Activated CD8-positive, alpha-beta memory T cell treated with anti-CD3 and anti-CD28 coated beads for 1 hour (primary cell): Measurements from ENCODE around the gene SRM.
"Not testable (repeated sequence)": the region's sequence is repeated elsewhere in the genome, so short reads cannot be mapped to it uniquely, and the experiment has no call there.

Experiments used
- DNase-seq, 2 donors: peaks; one replicate each; pipeline ENCODE4 v3.0.0-alpha.2; 2020; ENCODE audit warnings: low read depth in 1 of 2; ENCODE audit errors: extremely low read depth in 1 of 2

Gene SRM

DNA sequence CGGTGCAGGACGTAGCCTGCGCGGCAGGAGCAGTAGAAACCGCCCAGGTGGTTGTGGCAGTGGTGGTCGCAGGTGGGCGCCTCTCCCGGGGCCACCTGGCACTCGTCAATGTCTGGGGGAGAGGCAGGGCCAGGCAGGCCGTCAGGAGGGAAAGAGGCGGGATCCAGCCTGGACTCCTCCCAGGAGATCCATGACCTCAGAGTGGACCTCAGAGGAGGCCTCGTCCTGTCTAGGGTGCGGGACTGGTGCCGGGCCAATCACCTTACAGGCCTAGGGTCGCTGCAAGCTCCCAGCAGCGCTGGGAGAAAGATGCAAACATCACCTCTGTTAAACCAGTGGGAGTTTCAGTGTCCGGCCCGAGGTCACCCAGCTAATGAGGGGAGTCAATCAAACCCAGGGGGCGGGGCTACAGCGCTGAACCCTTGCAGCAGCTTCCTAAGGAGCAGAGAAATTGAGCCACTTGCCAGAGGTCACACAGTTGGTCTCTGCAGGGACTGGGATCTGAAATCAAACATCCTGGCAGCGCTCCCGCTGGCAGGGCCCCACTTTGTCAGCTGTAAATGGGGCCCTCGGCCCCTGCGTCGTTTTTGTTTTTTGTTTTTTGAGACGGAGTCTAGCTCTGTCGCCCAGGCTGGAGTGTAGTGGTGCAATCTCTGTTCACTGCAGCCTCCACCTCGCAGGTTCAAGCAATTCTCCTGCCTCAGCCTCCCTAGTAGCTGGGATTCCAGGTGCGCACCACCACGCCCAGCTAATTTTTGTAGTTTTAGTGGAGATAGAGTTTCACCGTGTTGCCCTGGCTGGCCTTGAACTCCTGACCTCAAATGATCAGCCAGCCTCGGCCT is 14.2 kb downstream of the SRM start:
- no peak for DNase-seq

GRCh38 chr1:11044849-11045427 is 14.9 kb downstream of the SRM start:
- DNase-seq: no peak

- DNase-seq: no peak
Observed at GRCh38 chr1:11044086-11044848, 15.6 kb downstream of the SRM start.

DNA sequence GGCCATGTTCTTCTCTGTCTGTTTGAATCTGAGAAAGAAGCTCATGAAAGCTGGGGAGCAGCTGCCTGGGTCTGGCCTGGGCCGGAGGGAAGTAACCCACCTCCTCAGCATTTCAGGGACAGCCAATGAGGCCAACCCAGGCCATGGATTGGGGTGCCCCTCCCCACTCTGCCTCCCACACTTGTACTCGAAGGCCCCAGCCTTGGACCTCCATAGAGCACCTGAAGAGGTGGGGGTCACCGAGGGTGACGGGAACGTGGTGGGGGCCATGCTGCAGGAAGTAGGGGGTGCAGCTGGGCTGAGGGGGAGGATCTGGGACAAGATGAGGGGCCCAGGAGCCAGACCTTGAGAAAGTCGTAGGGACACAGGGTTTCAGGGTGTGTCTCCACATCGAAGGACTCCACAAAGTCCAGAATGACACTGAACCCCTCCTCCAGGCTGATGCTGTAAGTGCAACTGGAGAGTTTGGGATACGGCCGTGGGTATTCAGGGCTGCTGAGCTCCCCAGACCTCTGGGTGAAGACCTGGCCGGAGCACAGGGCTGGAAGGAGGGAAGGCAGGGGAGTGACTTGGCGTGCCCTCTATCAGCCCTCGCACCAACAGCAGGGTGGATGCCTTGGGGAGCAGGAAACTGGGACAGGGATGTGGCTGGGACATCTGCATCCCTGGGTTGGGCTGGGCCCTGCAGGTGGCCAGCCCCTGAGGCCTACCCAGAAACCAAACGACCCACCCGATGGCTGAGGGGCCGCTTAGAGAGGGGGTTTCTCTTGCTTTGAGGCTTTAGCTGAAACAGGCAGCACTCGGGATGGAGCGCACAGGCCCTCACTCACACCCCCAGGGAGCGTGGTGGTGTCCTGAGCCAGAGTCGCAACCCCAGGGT is 16.6 kb downstream of the SRM start:
- no peak for DNase-seq

DNA sequence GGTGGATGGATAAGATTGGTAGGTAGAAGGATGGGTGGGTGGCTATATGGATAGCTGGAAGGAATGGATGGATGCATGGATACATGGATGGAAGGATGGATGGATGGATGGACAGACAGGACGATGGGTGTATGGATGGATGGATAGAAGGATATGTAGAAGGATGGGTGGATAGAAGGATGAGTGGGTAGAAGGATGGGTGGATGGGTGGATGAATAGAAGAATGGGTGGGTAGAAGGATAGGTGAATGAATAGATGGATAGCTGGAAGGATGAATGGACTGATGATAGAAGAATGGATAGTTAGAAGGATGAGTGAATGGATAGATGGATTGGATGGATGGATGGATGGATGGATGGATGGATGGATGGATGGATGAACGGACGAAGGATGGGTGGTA is 17.8 kb downstream of the SRM start:
- DNase-seq: no peak

DNA sequence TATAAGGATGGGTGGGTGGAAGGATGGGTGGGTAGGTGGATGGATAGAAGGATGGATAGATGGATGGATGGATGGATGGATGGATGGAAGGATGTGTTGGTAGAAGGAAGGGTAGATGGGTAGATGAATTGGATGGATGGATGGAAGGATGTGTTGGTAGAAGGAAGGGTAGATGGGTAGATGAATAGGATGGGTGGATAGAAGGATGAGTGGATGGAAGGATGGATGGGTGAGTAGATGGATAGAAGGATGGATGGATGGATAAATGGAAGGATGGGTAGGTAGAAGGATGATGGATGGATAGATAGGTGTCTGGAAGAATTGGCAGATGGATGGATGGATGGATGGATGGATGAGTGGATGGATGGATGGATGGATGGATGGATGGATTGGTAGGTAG is 18.8 kb downstream of the SRM start:
- DNase-seq: no peak

DNA sequence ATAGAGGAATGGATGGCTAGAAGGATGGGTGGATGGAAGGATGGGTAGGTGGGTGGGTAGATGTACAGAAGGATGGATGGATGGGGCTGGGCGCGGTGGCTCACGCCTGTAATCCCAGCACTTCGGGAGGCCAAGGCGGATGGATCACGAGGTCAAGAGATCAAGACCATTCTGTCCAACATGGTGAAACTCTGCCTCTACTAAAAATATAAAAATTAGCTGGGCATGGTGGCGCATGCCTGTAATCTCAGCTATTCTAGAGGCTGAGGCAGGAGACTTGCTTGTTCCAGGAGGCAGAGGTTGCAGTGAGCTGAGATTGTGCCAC is 19.8 kb downstream of the SRM start:
- DNase-seq: not testable (repeated sequence)

DNA sequence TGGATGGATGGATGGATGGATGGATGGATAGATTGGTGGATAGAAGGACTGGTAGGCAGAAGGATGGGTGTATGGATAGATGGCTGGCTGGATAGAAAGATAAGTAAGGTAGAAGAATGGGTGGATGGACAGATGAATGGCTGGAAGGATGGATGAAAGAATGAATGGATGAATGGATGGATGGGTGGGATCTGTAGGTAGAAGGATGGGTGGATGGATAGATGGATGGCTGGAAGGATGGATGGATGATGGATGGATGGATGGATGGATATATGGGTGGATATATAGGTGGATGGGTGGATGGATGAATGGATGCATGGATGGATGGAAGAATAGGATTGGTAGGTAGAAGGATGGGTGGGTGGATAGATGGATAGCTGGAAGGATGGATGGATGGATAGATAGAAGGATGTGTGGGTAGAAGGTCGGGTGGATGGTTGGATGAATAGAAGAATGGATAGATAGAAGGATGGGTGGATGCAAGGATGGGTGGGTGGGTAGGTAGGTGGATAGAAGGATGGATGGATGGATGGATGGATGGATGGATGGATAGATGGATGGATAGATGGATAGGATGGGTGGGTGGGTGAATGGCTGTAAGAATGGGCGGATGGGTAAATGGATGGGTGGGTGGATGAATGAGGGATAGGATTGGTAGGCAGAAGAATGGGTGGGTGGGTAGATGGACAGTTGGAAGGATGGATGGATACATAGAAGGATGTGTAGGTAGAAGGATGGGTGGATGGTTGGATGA is 20.3 kb downstream of the SRM start:
- DNase-seq: no peak

GRCh38 chr1:11037740-11038182 is 22.1 kb downstream of the SRM start:
- DNase-seq: peak; percentile 79 to 84

DNA sequence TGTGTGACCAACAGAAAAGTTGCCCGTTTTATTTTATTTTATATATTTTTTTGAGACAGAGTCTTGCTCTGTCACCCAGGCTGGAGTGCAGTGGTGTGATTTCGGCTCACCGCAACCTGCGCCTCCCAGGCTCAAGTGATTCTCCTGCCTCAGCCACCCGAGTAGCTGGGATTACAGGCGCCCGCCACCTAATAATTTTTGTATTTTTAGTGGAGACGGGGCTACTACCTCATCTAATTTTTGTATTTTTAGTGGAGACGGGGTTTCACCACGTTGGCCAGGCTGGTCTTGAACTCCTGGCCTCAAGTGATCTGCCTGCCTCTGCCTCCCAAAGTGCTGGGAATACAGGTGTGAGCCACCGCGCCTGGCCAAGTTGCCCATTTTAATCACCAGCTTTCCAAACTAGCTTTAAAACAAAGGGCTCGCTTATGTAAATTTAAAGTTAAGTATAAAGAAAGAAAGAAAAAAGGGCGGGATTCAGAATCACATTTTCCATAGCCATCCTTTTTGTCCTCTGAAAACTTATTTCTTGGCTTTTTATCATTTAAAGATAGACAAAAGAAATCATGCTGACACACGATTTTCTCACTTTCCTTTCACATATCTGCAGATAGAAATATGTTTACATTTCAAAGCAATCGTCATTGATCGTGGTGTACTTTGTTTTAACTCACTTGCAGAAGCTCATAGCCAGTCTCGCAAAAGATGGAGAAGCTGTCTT is 22.6 kb downstream of the SRM start:
- not testable (repeated sequence) for DNase-seq

DNA sequence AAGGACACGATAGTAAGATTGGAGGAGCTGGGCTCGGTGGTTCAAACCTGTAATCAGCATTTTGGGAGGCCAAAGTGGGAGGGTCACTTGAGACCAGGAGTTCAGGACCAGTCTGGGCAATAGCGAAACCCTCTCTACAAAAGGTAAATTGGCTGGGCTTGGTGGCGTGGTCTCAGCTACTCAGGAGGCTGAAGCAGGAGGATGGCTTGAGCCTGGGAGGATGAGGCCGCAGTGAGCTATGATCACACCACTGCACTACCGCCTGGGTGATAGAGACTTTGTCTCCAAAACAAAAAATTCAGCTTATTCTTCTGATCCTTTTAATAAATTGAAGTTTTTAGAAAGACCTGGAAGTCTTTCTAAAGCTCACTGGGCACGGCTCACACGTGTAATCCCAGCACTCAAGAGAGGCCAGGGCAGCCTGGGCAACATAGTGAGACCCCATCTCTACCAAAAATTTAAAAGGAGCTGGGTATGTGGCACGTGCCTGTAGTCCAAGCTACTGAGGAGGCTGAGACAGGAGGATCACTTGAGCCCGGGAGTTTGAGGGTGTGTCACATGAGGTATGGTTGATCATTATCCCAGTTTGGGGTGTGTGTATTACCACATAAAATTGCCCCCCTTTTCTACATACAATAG is 28.1 kb downstream of the SRM start:
- DNase-seq: no peak

DNA sequence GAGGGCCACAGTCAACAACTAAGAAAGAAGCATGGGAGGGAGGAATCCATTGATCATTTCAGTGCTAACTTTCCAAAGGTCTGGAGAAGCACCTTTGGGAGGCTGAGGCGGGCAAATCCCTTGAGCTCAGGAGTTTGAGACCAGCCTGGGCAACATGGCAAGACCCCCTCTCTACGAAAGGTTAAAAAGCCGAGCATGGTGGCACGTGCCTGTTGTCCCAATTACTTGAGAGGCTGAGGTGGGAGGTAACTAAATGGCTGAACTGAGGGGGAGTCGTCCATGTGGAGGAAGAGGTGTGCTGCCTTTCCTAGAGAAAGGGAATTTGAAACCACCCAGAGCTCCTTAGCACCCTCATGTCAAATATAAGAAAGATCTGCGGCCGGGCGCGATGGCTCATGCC is 29.0 kb downstream of the SRM start:
- DNase-seq: no peak

DNA sequence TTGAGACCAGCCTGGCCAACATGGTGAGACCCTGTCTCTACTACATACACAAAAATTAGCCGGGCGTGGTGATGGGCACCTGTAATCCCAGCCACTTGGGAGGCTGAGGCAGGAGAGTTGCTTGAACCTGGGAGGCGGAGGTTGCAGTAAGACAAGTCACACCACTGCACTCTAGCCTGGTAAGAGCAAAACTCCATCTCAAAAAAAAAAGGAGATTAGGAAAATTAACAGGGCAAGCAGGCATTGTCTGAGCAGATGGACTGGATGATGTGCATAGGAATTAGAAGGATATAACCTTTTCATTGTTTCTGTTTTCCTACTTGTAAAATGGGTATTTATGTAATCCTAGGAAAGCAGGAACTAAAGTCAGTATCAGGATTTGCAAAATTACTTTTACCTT is 31.8 kb downstream of the SRM start:
- no peak for DNase-seq

GRCh38 chr1:11027316-11027715 is 32.5 kb downstream of the SRM start:
- DNase-seq: no peak

GRCh38 chr1:11026903-11027302 is 32.9 kb downstream of the SRM start:
- no peak for DNase-seq

DNA sequence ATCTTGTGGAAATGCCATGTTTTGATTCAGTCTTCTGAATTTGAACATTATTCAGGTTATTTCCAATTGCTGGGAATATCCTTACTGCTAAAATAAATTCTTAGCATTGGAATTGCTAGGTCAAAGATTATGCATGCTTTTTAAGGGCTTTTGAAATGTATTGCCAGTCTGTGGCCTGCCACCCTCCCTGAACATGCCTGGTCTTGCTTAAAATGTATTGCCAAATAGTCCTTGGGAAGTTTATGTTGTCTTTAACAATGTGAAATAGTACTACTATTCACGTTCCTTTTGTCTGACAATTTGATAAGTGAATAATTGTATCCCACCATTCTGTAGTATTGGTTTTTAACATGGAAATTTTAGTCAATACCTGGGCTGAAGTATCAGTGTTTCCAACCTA is 33.8 kb downstream of the SRM start:
- no peak for DNase-seq

DNA sequence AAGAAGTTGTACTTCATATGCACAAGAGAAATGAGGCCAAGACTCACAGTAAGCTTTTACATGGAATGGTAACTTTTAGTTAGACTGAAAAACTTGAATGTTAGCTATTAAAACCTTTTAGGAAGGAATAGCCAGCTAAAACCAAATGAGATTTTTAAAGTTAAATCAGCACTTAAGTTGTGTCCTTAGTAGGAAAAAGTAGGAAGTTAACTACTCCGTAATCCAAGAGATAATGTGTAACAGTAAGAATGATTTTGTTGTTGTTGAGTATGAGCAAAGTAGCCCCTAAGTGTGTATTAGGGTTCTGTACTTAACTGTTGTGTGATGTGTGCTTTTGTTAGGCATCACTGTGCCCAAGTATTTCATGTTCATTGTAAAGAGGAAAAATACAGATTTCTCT is 34.2 kb downstream of the SRM start:
- DNase-seq: no peak

- no peak for DNase-seq
Observed at GRCh38 chr1:11024874-11025203, 35.0 kb downstream of the SRM start.

- DNase-seq: no peak
Observed at GRCh38 chr1:11024154-11024873, 35.5 kb downstream of the SRM start.
